Transverse colon (tissue), 4 donors: ENCODE results near the gene SMG7.

Experiments
- CTCF ChIP-seq, 5 experiments: fragments of 200-600 bp in 3 of 5; fragments of 450-650 bp in 2 of 5; sonication (generic) in 3 of 5; IDR thresholded peaks; 1 replicate in 2 of 5; 2 replicates in 3 of 5; pipeline ENCODE4 v1.5.1; 2016 to 2017; ENCODE audit warnings: antibody characterized with exemption in 5 of 5, inconsistent platforms in 3 of 5, mild to moderate bottlenecking in 2 of 5, moderate library complexity in 1 of 5
- POLR2A ChIP-seq: fragments of 450-650 bp; IDR thresholded peaks from one replicate; pipeline ENCODE4 v1.6.1; 2016; ENCODE audit warnings: antibody characterized with exemption, mild to moderate bottlenecking, moderate library complexity
- POLR2AphosphoS5 ChIP-seq, 3 donors: sonication (generic); formaldehyde crosslinking; IDR thresholded peaks; one replicate each; pipeline ENCODE4 v1.6.1; 2016; ENCODE audit warnings: antibody characterized with exemption in 3 of 3

- TF ChIP-seq POLR2AphosphoS5 (IDR thresholded peaks at IDR 0.05), result no peak
- no peak for TF ChIP-seq CTCF (IDR thresholded peaks at IDR 0.05)
- TF ChIP-seq POLR2A, result no peak
Measured at GRCh38 chr1:183551924-183552323, 79.6 kb downstream of the SMG7 start.
